ENCODE results near the gene LSM14A.
A peak's percentile ranks its signal among the peaks of the same experiment; 100 is the strongest.
"Not testable (repeated sequence)": the region's sequence is repeated elsewhere in the genome, so short reads cannot be mapped to it uniquely, and the experiment has no call there.

LSM14A gene

GRCh38 chr19:34193439-34193838 lies 21.1 kb downstream of the LSM14A start:
- no peak for DNase-seq

- DNase-seq: no peak
These were observed 21.6 kb downstream of the LSM14A start for GRCh38 chr19:34193876-34194275.

DNA sequence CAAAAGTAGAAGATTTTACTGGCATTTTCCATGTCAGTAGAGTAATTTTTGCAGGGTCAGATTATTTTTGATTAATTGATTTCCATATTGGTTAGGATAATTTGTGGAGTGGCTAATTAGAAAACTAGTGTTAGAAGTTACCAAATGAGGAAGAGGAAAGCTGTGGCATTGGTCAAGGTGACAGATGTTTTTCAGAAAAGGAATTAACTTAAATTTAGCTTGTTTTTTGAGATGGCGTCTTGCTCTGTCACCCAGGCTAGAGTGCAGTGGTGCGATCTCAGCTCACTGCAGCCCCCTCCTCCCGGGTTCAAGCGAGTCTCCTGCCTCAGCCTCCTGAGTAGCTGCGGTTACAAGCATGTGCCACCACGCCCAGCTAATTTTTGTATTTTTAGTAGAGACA lies 28.8 kb downstream of the LSM14A start:
- DNase-seq: no peak

DNA sequence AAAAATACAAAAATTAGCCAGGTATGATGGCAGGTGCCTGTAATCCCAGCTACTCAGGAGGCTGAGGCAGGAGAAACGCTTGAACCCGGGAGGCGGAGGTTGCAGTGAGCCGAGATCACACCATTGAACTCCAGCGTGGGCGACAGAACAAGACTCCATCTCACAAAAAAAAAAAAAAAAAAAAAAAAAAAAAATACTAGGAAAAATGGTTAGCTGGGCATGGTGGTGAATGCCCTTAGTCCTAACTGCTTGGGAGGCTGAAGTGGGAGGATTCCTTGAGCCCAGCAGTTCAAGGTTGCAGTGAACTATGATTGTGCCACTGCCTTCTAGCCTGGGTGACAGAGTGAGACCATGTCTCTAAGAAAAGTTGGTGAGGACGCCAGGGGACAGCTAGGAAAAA lies 33.0 kb downstream of the LSM14A start:
- not testable (repeated sequence) for DNase-seq

- no peak for DNase-seq
These were observed 36.1 kb downstream of the LSM14A start for GRCh38 chr19:34208291-34208884.

DNA sequence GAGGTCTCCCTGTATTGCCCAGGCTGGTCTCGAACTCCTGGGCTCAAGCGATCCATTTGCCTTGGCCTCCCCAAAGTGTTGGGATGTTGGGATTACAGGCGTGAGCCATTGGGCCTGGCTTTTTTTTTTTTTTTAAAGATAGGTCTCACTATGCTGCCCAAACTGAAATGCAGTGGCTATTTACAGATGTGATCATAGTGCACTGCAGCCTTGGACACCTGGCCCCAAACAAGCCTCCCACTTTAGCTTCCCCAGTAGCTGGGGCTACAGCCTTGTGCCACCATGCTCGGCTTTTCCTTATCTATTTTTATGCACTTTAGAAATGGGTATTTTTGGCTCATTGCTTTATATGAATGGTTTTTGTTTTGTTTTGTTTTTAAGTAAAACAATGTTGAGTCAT lies 37.4 kb downstream of the LSM14A start:
- DNase-seq: no peak

DNA sequence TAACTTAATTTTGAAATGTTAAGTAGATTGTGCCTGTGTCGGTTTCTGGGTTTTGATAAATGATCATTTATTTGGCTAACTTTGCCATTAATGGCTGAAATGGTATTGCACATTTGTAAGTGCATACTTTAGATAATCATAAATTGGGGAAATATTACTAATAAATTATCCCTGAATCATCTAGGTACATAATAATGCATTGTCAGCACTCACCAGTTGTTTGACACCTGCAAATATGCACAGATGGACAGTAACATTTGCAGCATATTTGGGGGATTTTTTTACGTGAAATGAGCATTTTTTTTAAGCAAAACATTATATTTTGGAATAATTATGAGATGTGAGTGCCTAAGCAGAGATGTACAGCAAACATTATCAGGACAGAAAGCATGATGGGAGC lies 41.0 kb downstream of the LSM14A start:
- no peak for DNase-seq

GRCh38 chr19:34214040-34214439 lies 41.7 kb downstream of the LSM14A start:
- DNase-seq: no peak

- DNase-seq: no peak
These were observed 42.8 kb downstream of the LSM14A start for GRCh38 chr19:34215006-34215665.

DNA sequence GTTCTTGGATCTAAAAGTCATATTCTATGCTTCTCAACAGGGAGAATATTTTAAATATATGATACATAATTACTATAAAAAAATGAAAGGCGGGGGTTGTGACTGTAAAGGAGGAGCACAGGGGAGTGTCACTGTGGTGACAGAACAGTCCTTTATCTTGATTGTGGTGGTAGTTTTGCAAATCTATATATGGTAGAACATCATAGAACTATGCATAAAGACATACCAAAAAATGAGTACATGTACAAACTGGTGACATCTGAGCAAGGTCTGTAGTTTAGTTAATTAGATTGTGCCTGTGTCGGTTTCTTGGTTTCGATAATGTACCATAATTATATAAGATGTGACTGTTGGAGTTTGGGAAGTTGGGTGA lies 43.3 kb downstream of the LSM14A start:
- no peak for DNase-seq

DNA sequence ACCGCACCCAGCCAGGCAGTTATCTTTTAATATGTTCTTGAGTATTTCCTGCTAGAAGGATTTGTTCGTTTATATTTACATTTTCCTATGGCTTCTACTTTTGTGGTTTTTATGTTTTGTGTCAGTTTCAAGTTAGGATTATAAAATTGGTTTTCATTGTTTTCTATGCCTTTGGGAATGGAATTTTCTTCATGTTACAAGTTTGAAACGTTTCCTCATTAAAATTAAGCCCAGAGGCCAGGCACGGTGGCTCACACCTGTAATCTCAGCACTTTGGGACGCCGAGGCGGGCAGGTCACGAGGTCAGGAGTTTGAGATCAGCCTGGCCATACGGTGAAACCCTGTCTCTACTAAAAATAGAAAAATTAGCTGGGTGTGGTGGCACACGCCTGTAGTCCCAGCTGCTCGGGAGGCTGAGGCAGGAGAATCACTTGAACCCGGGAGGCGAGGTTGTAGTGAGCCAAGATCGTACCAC lies 44.5 kb downstream of the LSM14A start:
- DNase-seq: not testable (repeated sequence)

GRCh38 chr19:34217952-34218817 lies 45.9 kb downstream of the LSM14A start:
- no peak for DNase-seq

DNA sequence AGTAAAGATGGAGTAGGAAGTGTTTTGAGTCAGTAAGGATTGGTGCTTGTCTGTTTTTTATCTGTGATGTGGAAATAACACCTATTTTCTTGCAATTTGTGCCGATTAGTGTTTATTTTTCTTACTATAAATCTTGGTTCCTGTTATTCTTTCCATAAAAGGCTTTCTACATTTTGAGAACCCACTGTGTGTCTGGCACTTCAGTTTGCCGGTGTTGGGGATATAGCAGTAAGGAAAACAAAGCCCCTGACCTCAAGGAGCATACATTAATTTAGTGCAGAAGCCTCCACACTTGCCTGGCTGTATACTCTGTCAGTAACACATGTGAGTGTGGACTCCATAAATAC lies 46.5 kb downstream of the LSM14A start:
- no peak for DNase-seq

- peak; percentile 35 to 53 for DNase-seq
These were observed 48.3 kb downstream of the LSM14A start for GRCh38 chr19:34220472-34221063.

DNA sequence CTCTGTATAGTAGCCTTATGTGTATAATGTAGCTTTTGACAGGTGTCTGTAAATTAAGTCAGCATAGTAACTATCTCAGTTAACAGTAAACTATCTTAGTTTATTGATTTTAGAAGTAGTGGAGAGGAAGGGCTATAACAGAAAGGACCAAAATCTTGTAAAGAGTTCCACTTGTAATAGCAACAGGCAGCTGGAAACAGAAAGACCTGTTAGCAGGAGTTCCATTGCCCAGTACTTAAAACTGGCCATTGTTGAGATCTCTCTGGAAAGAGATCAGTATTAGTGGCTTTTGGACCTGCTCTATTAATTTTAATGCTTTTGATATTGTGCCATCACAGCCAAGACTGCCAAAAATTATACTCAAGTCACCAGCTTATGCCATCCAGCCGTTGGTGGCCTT lies 50.1 kb downstream of the LSM14A start:
- DNase-seq: no peak

DNA sequence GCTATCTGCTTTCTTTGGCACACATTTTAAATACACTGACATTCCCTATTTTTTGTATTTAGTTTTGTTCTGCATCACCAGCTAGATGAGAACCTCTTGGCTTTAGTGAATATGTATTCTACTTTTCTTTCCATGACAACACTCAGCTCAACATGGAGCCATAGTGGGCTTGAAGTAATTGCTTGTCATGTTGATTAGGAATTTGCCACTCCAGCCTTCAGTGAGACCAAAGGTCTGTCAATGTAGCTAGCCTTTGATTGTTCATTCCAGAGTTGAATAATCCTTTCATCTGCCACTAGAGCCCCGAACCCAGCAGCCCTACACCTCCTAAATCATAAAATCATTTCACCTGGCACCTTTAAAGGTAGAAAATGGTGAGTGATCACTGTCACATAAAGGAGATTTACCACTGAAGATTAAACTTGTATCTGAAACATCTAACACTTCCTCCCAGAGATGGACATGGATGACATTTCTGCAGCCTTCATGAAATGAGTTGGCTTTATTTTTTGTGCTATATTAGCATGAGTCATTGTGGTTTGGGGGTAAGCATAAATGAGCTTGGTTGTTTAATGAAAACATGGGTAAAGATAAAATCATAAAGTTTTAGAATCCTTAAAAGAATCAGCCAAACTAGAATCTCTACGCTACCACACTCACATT lies 52.8 kb downstream of the LSM14A start:
- no peak for DNase-seq

- no peak for DNase-seq
These were observed 53.3 kb downstream of the LSM14A start for GRCh38 chr19:34225659-34226015.

DNA sequence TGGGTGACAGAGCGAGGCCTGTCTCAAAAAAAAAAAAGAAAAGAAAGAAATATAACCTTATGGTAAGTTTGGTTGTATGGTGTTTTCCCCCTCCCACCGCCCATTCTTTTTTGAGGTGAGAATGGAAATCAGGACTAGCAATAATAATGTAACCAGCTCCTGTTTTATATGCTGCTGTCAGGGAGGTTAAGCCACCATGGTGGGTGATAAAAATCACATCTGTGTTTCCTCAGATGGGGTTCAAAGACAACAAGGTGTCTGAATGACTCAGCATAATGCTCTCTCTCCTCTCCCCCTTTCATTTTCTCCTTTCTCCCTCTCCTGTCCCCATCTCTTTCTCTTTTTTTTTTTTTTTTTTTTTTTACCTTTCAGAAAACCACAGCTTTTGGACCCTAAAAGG lies 53.7 kb downstream of the LSM14A start:
- no peak for DNase-seq

- no peak for DNase-seq
These were observed 56.0 kb downstream of the LSM14A start for GRCh38 chr19:34228347-34228746.

DNA sequence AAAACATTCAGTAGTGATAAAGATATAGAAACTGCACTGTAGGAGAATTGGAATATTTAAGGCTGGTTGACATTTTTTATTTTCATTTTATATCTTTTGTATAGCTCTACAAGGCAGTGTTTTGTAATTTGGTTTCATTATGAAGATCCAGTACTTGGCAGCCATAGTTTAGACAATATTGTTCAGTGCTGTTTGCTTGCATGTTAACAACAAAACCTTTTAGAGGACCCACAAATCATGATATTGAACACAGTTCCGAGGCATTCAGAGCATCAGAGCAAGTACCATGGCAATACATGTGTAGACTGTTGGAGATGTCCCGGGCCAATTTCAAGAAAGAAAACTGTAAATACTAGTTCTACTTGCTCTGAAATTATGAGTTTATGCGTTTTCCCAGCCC lies 56.5 kb downstream of the LSM14A start:
- DNase-seq: no peak

- DNase-seq: no peak
These were observed 57.4 kb downstream of the LSM14A start for GRCh38 chr19:34229721-34230120.

DNA sequence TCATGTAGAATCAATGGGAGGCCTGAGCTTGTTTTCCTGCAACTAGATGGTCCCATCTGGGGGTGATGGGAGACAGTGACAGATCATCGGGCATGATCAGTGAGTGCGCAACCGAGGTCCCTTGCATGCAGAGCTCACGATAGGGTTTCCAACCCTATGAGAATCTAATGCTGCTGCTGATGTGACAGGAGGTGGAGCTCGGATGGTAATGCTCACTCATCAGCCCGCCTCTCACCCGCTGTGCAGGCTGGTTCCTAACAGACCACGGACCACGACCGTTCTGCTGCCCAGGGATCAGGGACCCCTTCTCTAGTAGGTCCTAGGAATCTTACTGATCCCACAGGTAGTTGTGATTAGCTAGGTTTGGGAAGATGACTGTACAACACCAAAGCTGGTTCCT lies 58.5 kb downstream of the LSM14A start:
- no peak for DNase-seq

- no peak for DNase-seq
These were observed 59.1 kb downstream of the LSM14A start for GRCh38 chr19:34231439-34231838.

Measured in NCI-H1930 (cell line).